ENCODE results near the gene MBD4.

Gene MBD4

DNA sequence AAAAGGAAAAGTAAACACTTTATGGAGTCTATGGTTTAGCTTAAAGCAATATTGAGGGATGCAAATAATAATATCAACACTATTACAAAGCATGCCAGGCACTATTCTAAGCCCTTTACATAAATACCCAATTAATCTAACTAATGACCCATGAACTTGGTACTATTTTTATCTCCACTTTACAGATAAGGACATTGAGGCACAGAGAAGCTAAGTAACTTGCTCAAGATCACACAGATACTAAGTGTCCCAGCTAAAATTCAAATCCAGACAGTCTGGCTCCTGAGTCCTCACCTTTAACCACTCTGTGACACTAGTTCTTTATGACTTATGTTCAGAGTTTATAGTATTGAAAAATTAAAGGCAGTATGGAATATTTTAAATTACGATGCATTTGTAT lies 5.6 kb downstream of the MBD4 start:
- no peak overlapping the region for H3K4me3 ChIP-seq (ENCODE audit: low read depth, low read length)
- in situ Hi-C loops (cut with HindIII; ENCODE audit: low sequenced_read_pairs), result loop anchor here (25.0 kb wide), 1 partner anchor 403 kb away; no protein-coding TSS in a partner anchor
- TF ChIP-seq, protein P1, sequence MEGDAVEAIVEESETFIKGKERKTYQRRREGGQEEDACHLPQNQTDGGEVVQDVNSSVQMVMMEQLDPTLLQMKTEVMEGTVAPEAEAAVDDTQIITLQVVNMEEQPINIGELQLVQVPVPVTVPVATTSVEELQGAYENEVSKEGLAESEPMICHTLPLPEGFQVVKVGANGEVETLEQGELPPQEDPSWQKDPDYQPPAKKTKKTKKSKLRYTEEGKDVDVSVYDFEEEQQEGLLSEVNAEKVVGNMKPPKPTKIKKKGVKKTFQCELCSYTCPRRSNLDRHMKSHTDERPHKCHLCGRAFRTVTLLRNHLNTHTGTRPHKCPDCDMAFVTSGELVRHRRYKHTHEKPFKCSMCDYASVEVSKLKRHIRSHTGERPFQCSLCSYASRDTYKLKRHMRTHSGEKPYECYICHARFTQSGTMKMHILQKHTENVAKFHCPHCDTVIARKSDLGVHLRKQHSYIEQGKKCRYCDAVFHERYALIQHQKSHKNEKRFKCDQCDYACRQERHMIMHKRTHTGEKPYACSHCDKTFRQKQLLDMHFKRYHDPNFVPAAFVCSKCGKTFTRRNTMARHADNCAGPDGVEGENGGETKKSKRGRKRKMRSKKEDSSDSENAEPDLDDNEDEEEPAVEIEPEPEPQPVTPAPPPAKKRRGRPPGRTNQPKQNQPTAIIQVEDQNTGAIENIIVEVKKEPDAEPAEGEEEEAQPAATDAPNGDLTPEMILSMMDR (IDR thresholded peaks at IDR 0.05; ENCODE audit: low read depth, low read length, missing control alignments), result no peak
- DNase-seq (ENCODE audit: low read depth), result no peak

DNA sequence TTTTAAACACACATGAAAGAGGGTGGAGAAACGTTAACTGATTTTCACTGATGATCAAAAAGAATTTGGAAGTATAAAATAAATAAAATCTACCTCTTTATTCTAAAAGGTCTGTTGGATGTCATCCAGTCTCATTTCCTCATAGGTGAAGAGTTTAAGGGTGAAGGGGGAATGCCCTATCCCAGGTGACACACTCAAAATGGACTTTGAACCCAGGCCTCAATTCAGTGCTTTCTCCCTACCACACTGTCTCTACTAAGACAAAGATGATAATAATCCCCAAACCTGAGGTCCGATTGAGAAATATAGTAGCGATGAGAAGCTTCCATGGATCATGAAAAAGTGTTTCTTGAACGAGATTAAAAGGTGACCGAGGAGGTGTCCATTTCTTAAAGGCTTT lies 6.2 kb downstream of the MBD4 start:
- DNase-seq (ENCODE audit: low read depth), result no peak
- TF ChIP-seq, protein P1 (IDR thresholded peaks at IDR 0.05; ENCODE audit: low read depth, low read length, missing control alignments), result no peak
- H3K4me3 ChIP-seq (ENCODE audit: low read depth, low read length), result no peak overlapping the region
- in situ Hi-C loops (cut with HindIII; ENCODE audit: low sequenced_read_pairs), result loop anchor here (25.0 kb wide), 1 partner anchor 404 kb away; no protein-coding TSS in a partner anchor

DNA sequence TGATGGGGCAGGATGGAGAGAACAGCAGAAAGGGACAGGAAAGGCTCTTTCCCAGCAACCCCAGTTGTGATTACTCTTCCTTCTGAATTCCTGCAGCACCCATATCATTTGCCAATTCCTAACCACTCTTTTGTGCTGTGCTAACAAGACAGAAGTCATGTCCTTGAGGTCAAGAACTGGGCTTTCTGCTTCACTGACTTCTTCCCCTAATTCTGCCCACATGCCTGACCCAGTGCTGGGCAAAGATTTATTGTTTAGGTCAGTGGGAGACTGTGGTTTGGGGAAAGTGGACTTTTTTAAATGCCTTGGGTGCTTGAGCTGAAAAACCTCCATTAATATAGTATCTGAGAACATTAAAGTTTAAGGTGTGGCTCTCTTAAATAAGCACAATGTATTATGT lies 7.1 kb downstream of the MBD4 start:
- no peak for DNase-seq (ENCODE audit: low read depth)
- no peak overlapping the region for H3K4me3 ChIP-seq (ENCODE audit: low read depth, low read length)
- TF ChIP-seq, protein P1 (IDR thresholded peaks at IDR 0.05; ENCODE audit: low read depth, low read length, missing control alignments), result no peak
- in situ Hi-C loops (cut with HindIII; ENCODE audit: low sequenced_read_pairs), result loop anchor here (25.0 kb wide), 1 partner anchor 405 kb away; no protein-coding TSS in a partner anchor

DNA sequence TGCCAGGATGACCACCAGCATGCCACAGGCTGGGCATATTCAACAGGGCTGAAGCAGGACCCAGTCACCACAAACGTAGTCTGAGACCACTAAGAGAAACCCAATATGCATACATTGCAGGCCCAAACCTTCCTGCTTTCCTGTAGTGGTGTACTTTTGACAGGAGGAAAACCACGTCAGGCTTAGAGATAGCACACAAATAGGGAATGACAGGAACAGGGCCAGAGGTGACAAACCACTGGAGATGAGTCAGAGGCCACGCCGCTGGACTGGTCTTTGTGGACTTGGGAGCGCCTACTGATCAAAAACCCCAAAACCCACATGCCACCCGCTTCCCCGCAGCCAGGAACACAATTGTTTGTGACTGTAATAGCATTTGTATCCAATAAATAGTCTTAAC lies 7.7 kb downstream of the MBD4 start:
- no peak overlapping the region for H3K4me3 ChIP-seq (ENCODE audit: low read depth, low read length)
- in situ Hi-C loops (cut with HindIII; ENCODE audit: low sequenced_read_pairs), result loop anchor here (25.0 kb wide), 1 partner anchor 405 kb away; no protein-coding TSS in a partner anchor
- DNase-seq (ENCODE audit: low read depth), result no peak
- TF ChIP-seq, protein P1 (IDR thresholded peaks at IDR 0.05; ENCODE audit: low read depth, low read length, missing control alignments), result no peak

DNA sequence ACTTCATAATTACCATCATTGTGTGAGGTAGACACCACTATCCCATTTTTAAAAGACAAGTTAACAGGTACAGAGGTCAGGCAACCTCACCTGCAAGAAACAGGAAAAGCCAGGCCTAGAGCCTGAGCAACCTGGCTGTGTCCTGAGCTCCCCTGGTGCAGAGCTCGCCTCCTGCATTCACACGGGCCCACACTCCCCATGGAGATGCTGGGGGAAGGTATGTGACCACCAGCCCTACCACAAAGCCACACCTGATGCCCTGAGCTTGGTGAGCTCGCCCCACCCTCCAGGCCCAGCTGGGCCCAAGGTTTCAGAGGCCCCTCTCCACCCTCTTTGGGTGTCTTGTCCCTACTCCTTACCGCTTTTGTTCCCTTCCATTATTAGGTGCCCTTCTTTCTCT lies 10.1 kb downstream of the MBD4 start:
- in situ Hi-C loops (cut with HindIII; ENCODE audit: low sequenced_read_pairs), result loop anchor here (25.0 kb wide), 1 partner anchor 408 kb away; no protein-coding TSS in a partner anchor
- no peak overlapping the region for H3K4me3 ChIP-seq (ENCODE audit: low read depth, low read length)
- DNase-seq (ENCODE audit: low read depth), result no peak
- TF ChIP-seq, protein P1 (IDR thresholded peaks at IDR 0.05; ENCODE audit: low read depth, low read length, missing control alignments), result no peak

DNA sequence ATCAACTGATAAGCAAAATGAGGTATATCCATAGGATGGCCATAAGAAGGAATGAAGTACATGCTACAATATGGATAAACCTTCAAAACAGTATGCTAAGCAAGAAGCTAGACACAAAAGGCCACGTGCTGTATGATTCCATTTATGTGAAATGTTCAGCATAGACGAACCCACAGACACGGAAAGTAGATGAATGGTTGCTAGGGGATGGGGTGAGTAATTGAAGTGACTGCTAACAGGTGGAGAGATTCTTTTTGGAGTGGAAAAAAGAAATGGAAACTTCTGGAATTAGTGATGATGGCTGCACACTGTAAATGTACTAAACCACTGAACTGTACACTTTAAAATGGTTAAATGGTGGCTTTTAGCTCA lies 10.7 kb downstream of the MBD4 start:
- H3K4me3 ChIP-seq (ENCODE audit: low read depth, low read length), result no peak overlapping the region
- TF ChIP-seq, protein P1 (IDR thresholded peaks at IDR 0.05; ENCODE audit: low read depth, low read length, missing control alignments), result no peak
- DNase-seq (ENCODE audit: low read depth), result no peak
- in situ Hi-C loops (cut with HindIII; ENCODE audit: low sequenced_read_pairs), result loop anchor here (25.0 kb wide), 1 partner anchor 408 kb away; no protein-coding TSS in a partner anchor
